B cell (primary cell): Measurements from ENCODE around the gene ARHGEF7.

Experiments
- EZH2 ChIP-seq: IDR thresholded peaks from 2 replicates; pipeline ENCODE4 v1.6.1; 2012; ENCODE audit warnings: borderline replicate concordance, low read depth, mild to moderate bottlenecking, moderate library complexity, low read length; ENCODE audit not compliant: insufficient read depth, poor library complexity, severe bottlenecking
- TF ChIP-seq, protein P1 (sequence below): fragments of 200-600 bp; IDR thresholded peaks from one replicate; pipeline ENCODE4 v1.8.0; 2022; ENCODE audit warnings: antibody characterized with exemption, mild to moderate bottlenecking

DNA sequence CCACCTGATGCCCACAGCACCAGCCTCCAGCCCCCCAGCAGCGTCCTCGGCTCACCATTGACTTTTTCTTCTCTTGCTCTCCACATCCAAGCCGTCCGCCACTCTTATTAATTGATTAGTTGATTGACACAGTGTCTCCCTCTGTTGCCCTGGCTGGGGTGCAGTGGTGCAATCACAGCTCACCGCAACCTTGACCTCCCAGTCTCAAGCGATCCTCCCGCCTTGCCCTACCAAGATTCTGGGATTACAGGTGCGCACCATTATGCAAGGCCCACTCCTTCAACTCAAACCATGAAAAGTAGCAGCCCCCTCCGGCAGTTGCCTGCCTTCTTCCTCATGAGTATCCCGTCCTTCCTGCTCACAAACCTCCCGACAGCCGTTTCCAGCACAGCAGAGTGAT, 204.4 kb downstream of the ARHGEF7 start:
- TF ChIP-seq, protein P1, sequence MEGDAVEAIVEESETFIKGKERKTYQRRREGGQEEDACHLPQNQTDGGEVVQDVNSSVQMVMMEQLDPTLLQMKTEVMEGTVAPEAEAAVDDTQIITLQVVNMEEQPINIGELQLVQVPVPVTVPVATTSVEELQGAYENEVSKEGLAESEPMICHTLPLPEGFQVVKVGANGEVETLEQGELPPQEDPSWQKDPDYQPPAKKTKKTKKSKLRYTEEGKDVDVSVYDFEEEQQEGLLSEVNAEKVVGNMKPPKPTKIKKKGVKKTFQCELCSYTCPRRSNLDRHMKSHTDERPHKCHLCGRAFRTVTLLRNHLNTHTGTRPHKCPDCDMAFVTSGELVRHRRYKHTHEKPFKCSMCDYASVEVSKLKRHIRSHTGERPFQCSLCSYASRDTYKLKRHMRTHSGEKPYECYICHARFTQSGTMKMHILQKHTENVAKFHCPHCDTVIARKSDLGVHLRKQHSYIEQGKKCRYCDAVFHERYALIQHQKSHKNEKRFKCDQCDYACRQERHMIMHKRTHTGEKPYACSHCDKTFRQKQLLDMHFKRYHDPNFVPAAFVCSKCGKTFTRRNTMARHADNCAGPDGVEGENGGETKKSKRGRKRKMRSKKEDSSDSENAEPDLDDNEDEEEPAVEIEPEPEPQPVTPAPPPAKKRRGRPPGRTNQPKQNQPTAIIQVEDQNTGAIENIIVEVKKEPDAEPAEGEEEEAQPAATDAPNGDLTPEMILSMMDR = no peak
- no peak for TF ChIP-seq EZH2
